ENCODE measurements around the gene IMMP2L. TPM values are rescaled to one million over a fixed set of nuclear protein-coding genes. Genes with fewer than 3 reads are reported as not detected.

IMMP2L gene
- polyA plus RNA-seq, 1 donor (not counting 4 experiments of a cell fraction or from before 2014, with no cell fraction given): 14.1 TPM

DNA sequence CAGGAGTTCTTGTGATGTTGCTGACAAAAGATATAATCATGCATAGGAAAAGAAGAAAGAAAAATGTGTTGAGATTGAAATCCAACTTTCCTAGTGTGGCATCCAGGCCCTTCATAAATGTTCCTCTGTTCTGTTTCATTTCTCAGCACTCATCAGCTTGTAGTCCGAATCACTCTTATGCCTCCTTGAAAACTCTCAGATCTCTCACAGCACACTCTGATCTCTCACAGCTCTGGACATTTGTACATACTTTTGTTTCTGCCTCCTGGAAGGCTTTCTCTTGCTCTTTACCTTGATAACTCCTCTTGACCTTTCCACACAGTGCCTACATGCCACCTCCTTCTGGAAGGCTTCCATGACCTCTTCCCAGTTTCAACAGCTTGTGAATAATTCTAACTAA lies 880.4 kb downstream of the IMMP2L start:
- Histone ChIP-seq H3K4me3 (ENCODE audit: control insufficient read depth in 2 of 3, extremely low read depth in 1 of 3, insufficient read depth in 2 of 3, low read depth in 1 of 3, low read length in 3 of 3) (no peak overlapping the region), H3K4me2 (ENCODE audit: control insufficient read depth, extremely low read depth, insufficient read depth, low read depth, low read length) (no peak overlapping the region), H3K36me3 (ENCODE audit: control insufficient read depth in 2 of 2, extremely low read depth in 1 of 2, insufficient read depth in 2 of 2, low read length in 2 of 2) (no peaks in the 10 kb centered on the region), H3K4me1 (ENCODE audit: control insufficient read depth, extremely low read depth, insufficient read depth, low read length) (no peaks in the 10 kb centered on the region), H3K9me1 (ENCODE audit: control insufficient read depth, extremely low read depth, insufficient read depth, low read length) (no peaks in the 10 kb centered on the region), H4K20me1 (ENCODE audit: control insufficient read depth, extremely low read depth, insufficient read depth, low read length) (no peaks in the 10 kb centered on the region), H3K9ac (ENCODE audit: control insufficient read depth, extremely low read depth, insufficient read depth, low read length) (no peak overlapping the region), H3K27me3 (ENCODE audit: control insufficient read depth, extremely low read depth, insufficient read depth, low read length) (no peaks in the 10 kb centered on the region), H2AFZ (ENCODE audit: control insufficient read depth, low read length) (no peak overlapping the region), H3K27ac (ENCODE audit: control insufficient read depth, insufficient read depth, low read length) (no peak overlapping the region), H3K79me2 (ENCODE audit: control insufficient read depth, insufficient read depth, low read length) (no peaks in the 10 kb centered on the region), H3K9me3 (ENCODE audit: control insufficient read depth, low read depth, low read length) (no peaks in the 10 kb centered on the region)
- no peak for TF ChIP-seq EZH2 (IDR thresholded peaks at IDR 0.05; ENCODE audit: low read length)
- TF ChIP-seq, protein P1, sequence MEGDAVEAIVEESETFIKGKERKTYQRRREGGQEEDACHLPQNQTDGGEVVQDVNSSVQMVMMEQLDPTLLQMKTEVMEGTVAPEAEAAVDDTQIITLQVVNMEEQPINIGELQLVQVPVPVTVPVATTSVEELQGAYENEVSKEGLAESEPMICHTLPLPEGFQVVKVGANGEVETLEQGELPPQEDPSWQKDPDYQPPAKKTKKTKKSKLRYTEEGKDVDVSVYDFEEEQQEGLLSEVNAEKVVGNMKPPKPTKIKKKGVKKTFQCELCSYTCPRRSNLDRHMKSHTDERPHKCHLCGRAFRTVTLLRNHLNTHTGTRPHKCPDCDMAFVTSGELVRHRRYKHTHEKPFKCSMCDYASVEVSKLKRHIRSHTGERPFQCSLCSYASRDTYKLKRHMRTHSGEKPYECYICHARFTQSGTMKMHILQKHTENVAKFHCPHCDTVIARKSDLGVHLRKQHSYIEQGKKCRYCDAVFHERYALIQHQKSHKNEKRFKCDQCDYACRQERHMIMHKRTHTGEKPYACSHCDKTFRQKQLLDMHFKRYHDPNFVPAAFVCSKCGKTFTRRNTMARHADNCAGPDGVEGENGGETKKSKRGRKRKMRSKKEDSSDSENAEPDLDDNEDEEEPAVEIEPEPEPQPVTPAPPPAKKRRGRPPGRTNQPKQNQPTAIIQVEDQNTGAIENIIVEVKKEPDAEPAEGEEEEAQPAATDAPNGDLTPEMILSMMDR (optimal IDR thresholded peaks at IDR 0.05 in 1 of 3, IDR thresholded peaks at IDR 0.05 in 1 of 3, conservative IDR thresholded peaks at IDR 0.05 in 1 of 3; ENCODE audit: extremely low read depth in 1 of 3, insufficient read depth in 2 of 3, low read length in 3 of 3): no peak
- DNase-seq (ENCODE audit: low read depth, low spot score) (no peak), FAIRE-seq (no peak)
- dilution Hi-C loops (cut with MboI; ENCODE audit: extremely low pct_ligation_motif_present, low sequenced_read_pairs): no loop called here

DNA sequence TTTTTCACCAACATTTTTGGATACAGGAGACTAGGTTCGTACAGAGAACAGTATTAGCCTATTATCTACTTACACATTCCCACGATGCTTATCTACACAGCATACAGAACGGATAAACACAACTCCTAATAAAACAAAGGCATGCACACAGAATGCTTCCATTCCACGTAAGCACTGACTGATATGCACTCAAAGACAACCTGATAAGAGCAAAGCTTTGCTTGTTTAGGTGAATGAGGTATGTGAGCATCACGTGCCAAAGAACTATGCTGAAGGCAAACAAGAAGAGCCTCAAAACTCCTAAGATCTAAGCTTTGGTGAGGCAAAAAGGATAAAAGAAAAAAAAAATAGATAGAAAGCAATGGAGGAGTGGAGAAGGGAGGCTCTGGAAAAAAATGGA lies 884.9 kb downstream of the IMMP2L start:
- dilution Hi-C loops (cut with MboI; ENCODE audit: extremely low pct_ligation_motif_present, low sequenced_read_pairs): no loop called here
- H3K9me1 ChIP-seq (ENCODE audit: control insufficient read depth, extremely low read depth, insufficient read depth, low read length): no peaks in the 10 kb centered on the region

More for the DNA sequence above, 884.9 kb downstream of the IMMP2L start:
- FAIRE-seq (no peak), DNase-seq (ENCODE audit: low read depth, low spot score) (no peak)
- Histone ChIP-seq H3K4me1 (ENCODE audit: control insufficient read depth, extremely low read depth, insufficient read depth, low read length) (no peaks in the 10 kb centered on the region), H2AFZ (ENCODE audit: control insufficient read depth, low read length) (no peak overlapping the region), H3K4me2 (ENCODE audit: control insufficient read depth, extremely low read depth, insufficient read depth, low read depth, low read length) (no peak overlapping the region), H3K27ac (ENCODE audit: control insufficient read depth, insufficient read depth, low read length) (no peak overlapping the region), H4K20me1 (ENCODE audit: control insufficient read depth, extremely low read depth, insufficient read depth, low read length) (no peaks in the 10 kb centered on the region), H3K4me3 (ENCODE audit: control insufficient read depth in 2 of 3, extremely low read depth in 1 of 3, insufficient read depth in 2 of 3, low read depth in 1 of 3, low read length in 3 of 3) (no peak overlapping the region), H3K9me3 (ENCODE audit: control insufficient read depth, low read depth, low read length) (no peaks in the 10 kb centered on the region), H3K79me2 (ENCODE audit: control insufficient read depth, insufficient read depth, low read length) (no peaks in the 10 kb centered on the region), H3K27me3 (ENCODE audit: control insufficient read depth, extremely low read depth, insufficient read depth, low read length) (no peaks in the 10 kb centered on the region), H3K9ac (ENCODE audit: control insufficient read depth, extremely low read depth, insufficient read depth, low read length) (no peak overlapping the region), H3K36me3 (ENCODE audit: control insufficient read depth in 2 of 2, extremely low read depth in 1 of 2, insufficient read depth in 2 of 2, low read length in 2 of 2) (no peaks in the 10 kb centered on the region)
- TF ChIP-seq EZH2 (IDR thresholded peaks at IDR 0.05; ENCODE audit: low read length): no peak
- TF ChIP-seq, protein P1 (optimal IDR thresholded peaks at IDR 0.05 in 1 of 3, IDR thresholded peaks at IDR 0.05 in 1 of 3, conservative IDR thresholded peaks at IDR 0.05 in 1 of 3; ENCODE audit: extremely low read depth in 1 of 3, insufficient read depth in 2 of 3, low read length in 3 of 3): no peak

Measured in keratinocyte (primary cell).